GM19035 (cell line): ENCODE data around the gene ANO7.

ENCODE experiments used
- ATAC-seq: cut with Tn5 transposase; IDR thresholded peaks from one replicate; pipeline ENCODE4 v1.9.1; 2021; ENCODE audit not compliant: unreplicated experiment

ANO7 gene

GRCh38 chr2:241204490-241204889 lies 16.0 kb downstream of the ANO7 start:
- ATAC-seq, result no peak

GRCh38 chr2:241205086-241205485 lies 16.6 kb downstream of the ANO7 start:
- no peak for ATAC-seq

GRCh38 chr2:241207151-241207550 lies 18.7 kb downstream of the ANO7 start:
- ATAC-seq, result no peak

- ATAC-seq, result no peak
These were observed 19.2 kb downstream of the ANO7 start for GRCh38 chr2:241207641-241208040.

- no peak for ATAC-seq
These were observed 19.6 kb downstream of the ANO7 start for GRCh38 chr2:241208058-241208457.

- ATAC-seq, result no peak
These were observed 20.8 kb downstream of the ANO7 start for GRCh38 chr2:241209271-241209670.

GRCh38 chr2:241211276-241211675 lies 22.8 kb downstream of the ANO7 start:
- no peak for ATAC-seq

GRCh38 chr2:241213041-241213440 lies 24.6 kb downstream of the ANO7 start:
- no peak for ATAC-seq

- no peak for ATAC-seq
These were observed 25.1 kb downstream of the ANO7 start for GRCh38 chr2:241213567-241213966.

GRCh38 chr2:241214209-241214608 lies 25.7 kb downstream of the ANO7 start:
- ATAC-seq, result no peak

- ATAC-seq, result no peak
These were observed 26.3 kb downstream of the ANO7 start for GRCh38 chr2:241214766-241215165.

- ATAC-seq, result no peak
These were observed 26.9 kb downstream of the ANO7 start for GRCh38 chr2:241215421-241215820.

GRCh38 chr2:241216211-241216761 lies 27.8 kb downstream of the ANO7 start:
- ATAC-seq, result no peak

- ATAC-seq, result peak; percentile 60
These were observed 29.0 kb downstream of the ANO7 start for GRCh38 chr2:241217320-241218031.

GRCh38 chr2:241218131-241219029 lies 29.9 kb downstream of the ANO7 start:
- ATAC-seq, result no peak

- ATAC-seq, result no peak
These were observed 30.5 kb downstream of the ANO7 start for GRCh38 chr2:241219030-241219382.

- no peak for ATAC-seq
These were observed 31.4 kb downstream of the ANO7 start for GRCh38 chr2:241219856-241220356.

GRCh38 chr2:241223211-241224017 lies 34.9 kb downstream of the ANO7 start:
- no peak for ATAC-seq

- no peak for ATAC-seq
These were observed 35.8 kb downstream of the ANO7 start for GRCh38 chr2:241224018-241224850.

GRCh38 chr2:241224851-241225438 lies 36.5 kb downstream of the ANO7 start:
- no peak for ATAC-seq
